Activated CD8-positive, alpha-beta T cell treated with anti-CD3 and anti-CD28 coated beads, Interleukin-2, amount 10 ng/mL, durations not matched to agents 7 days and 5 days (primary cell): ENCODE measurements around the gene LTC4S. TPM values are rescaled to one million over a fixed set of nuclear protein-coding genes. Genes with fewer than 3 reads are reported as not detected.

Experiments used
- ATAC-seq: fragments of 150-1000 bp; cut with Tn5 transposase; one replicate; pipeline ENCODE4 v1.10.0; 2021; ENCODE audit warnings: moderate library complexity
- CTCF ChIA-PET: fragments of 350-600 bp; sonication (Branson Sonifier 250); formaldehyde crosslinking; loops from one replicate; lab custom pipeline; 2021; ENCODE audit warnings: antibody characterized with exemption; lab: Charles Lee
- POLR2A ChIA-PET: fragments of 350-600 bp; sonication (Branson Sonifier 250); formaldehyde crosslinking; loops from one replicate; lab custom pipeline; 2021; ENCODE audit warnings: antibody characterized with exemption; lab: Charles Lee
- DNase-seq: peaks from one replicate; pipeline ENCODE4 v3.0.0-alpha.2; 2020
- H3K27ac Mint-ChIP-seq: one replicate; pipeline ENCODE4 v1.8.0; 2021; ENCODE audit warnings: mild to moderate bottlenecking, mixed read lengths
- H3K27me3 Mint-ChIP-seq: one replicate; pipeline ENCODE4 v1.8.0; 2021; ENCODE audit warnings: low read depth, mixed read lengths
- H3K36me3 Mint-ChIP-seq: one replicate; pipeline ENCODE4 v1.8.0; 2021; ENCODE audit warnings: low read depth, mixed read lengths
- H3K4me1 Mint-ChIP-seq: one replicate; pipeline ENCODE4 v1.8.0; 2021; ENCODE audit warnings: low read depth, mixed read lengths
- H3K4me3 Mint-ChIP-seq: one replicate; pipeline ENCODE4 v1.8.0; 2021; ENCODE audit warnings: mild to moderate bottlenecking, mixed read lengths
- H3K9me3 Mint-ChIP-seq: one replicate; pipeline ENCODE4 v1.8.0; 2022; ENCODE audit warnings: mixed read lengths; ENCODE audit not compliant: insufficient read depth
- total RNA-seq, 2 experiments: library from RNA; stranded (reverse); gene quantifications; one replicate each; pipeline ENCODE4 v1.2.3, GENCODE V29; 2021

The LTC4S gene
- total RNA-seq, 2 experiments from 2014 or later = 3.7 to 3.8 TPM

- CTCF ChIA-PET = interaction anchor here (1.1 to 2.7 kb wide), 13 partner anchors 9 to 172 kb away, joined by 3 to 18 read pairs (median 7); partner anchors contain the start of genes LTC4S and SQSTM1
- POLR2A ChIA-PET = interaction anchor here (1.6 to 3.6 kb wide), 2 partner anchors 17 kb away, joined by 12 to 29 read pairs; partner anchors contain the start of gene SQSTM1
These were observed 9.3 kb downstream of the LTC4S start for GRCh38 chr5:179802950-179803562.

GRCh38 chr5:179803651-179804554 is 10.1 kb downstream of the LTC4S start:
- Mint-ChIP-seq H3K27ac (peak overlapping the region; percentile 87), H3K36me3 (peaks cover 27% of the 10 kb centered on the region), H3K4me3 (peak overlapping the region; percentile 85), H3K4me1 (peaks cover 29% of the 10 kb centered on the region), H3K27me3 (no peaks in the 10 kb centered on the region), H3K9me3 (no peaks in the 10 kb centered on the region)
- ATAC-seq = no peak
- peak; percentile 48 for DNase-seq
- CTCF ChIA-PET = interaction anchor here (1.2 kb wide), 1 partner anchor 41 kb away, joined by 3 read pairs; no protein-coding TSS in a partner anchor
- POLR2A ChIA-PET = interaction anchor here (3.6 kb wide), 1 partner anchor 17 kb away, joined by 29 read pairs; the partner anchor contains the start of gene SQSTM1

More at GRCh38 chr5:179802950-179803562, 9.3 kb downstream of the LTC4S start:
- DNase-seq = no peak
- Mint-ChIP-seq H3K9me3 (no peaks in the 10 kb centered on the region), H3K4me3 (no peak overlapping the region), H3K27me3 (no peaks in the 10 kb centered on the region), H3K36me3 (peaks cover 33% of the 10 kb centered on the region), H3K27ac (no peak overlapping the region), H3K4me1 (peaks cover 29% of the 10 kb centered on the region)
- no peak for ATAC-seq

GRCh38 chr5:179804555-179804947 is 10.8 kb downstream of the LTC4S start:
- H3K36me3 Mint-ChIP-seq = peaks cover 22% of the 10 kb centered on the region
- ChIA-PET CTCF (interaction anchor here (1.2 kb wide), 1 partner anchor 41 kb away, joined by 3 read pairs; no protein-coding TSS in a partner anchor), POLR2A (interaction anchor here (3.6 kb wide), 1 partner anchor 16 kb away, joined by 29 read pairs; the partner anchor contains the start of gene SQSTM1)
- DNase-seq = no peak
- peaks cover 27% of the 10 kb centered on the region for H3K4me1 Mint-ChIP-seq
- H3K27me3 Mint-ChIP-seq = no peaks in the 10 kb centered on the region
- H3K4me3 Mint-ChIP-seq = peak overlapping the region; percentile 85
- peak overlapping the region; percentile 87 for H3K27ac Mint-ChIP-seq
- no peaks in the 10 kb centered on the region for H3K9me3 Mint-ChIP-seq
- no peak for ATAC-seq

GRCh38 chr5:179805070-179805528 is 11.3 kb downstream of the LTC4S start:
- Mint-ChIP-seq H3K27ac (peak overlapping the region; percentile 87), H3K9me3 (no peaks in the 10 kb centered on the region), H3K27me3 (no peaks in the 10 kb centered on the region), H3K36me3 (peaks cover 21% of the 10 kb centered on the region), H3K4me3 (peak overlapping the region; percentile 85), H3K4me1 (peaks cover 27% of the 10 kb centered on the region)
- POLR2A ChIA-PET = interaction anchor here (1.0 to 3.6 kb wide), 2 partner anchors 15 to 182 kb away, joined by 6 to 29 read pairs; partner anchors contain the start of genes HNRNPH1 and SQSTM1
- ATAC-seq (no peak), DNase-seq (no peak)
- CTCF ChIA-PET = no interaction called here

- no peaks in the 10 kb centered on the region for H3K9me3 Mint-ChIP-seq
- DNase-seq = peak; percentile 67
- CTCF ChIA-PET = interaction anchor here (0.5 kb wide), 1 partner anchor 10 kb away, joined by 3 read pairs; no protein-coding TSS in a partner anchor
These were observed 11.9 kb downstream of the LTC4S start for GRCh38 chr5:179805529-179806249.

GRCh38 chr5:179806250-179807048 is 12.7 kb downstream of the LTC4S start, which contains the start of gene MGAT4B:
Gene MGAT4B (minus strand): TSS chr5:179806866. CDS start chr5:179806583, 283 bp downstream.
- H3K27me3 Mint-ChIP-seq = no peaks in the 10 kb centered on the region
- peak within 1 kb of the TSS; percentile 85 for H3K4me3 Mint-ChIP-seq
- H3K9me3 Mint-ChIP-seq = no peaks in the 10 kb centered on the region
- ChIA-PET CTCF (interaction anchor here (0.5 to 1.1 kb wide), 2 partner anchors 9 to 43 kb away, joined by 3 read pairs; no protein-coding TSS in a partner anchor), POLR2A (interaction anchor here (0.7 to 3.6 kb wide), 7 partner anchors 9 to 183 kb away, joined by 3 to 29 read pairs (median 4); partner anchors contain the start of genes HNRNPH1 and SQSTM1)
- ATAC-seq = peak; percentile 83
- peaks cover 23% of the 10 kb centered on the region for H3K36me3 Mint-ChIP-seq
- peak within 1 kb of the TSS; percentile 79 for H3K27ac Mint-ChIP-seq
- peaks cover 27% of the 10 kb centered on the region for H3K4me1 Mint-ChIP-seq
- DNase-seq = peak; percentile 75

More at GRCh38 chr5:179805529-179806249, 11.9 kb downstream of the LTC4S start:
- no peaks in the 10 kb centered on the region for H3K27me3 Mint-ChIP-seq
- peak overlapping the region; percentile 85 for H3K4me3 Mint-ChIP-seq
- H3K36me3 Mint-ChIP-seq = peaks cover 23% of the 10 kb centered on the region
- peak; percentile 27 for ATAC-seq
- POLR2A ChIA-PET = interaction anchor here (0.7 to 3.6 kb wide), 4 partner anchors 9 to 182 kb away, joined by 3 to 29 read pairs (median 5); partner anchors contain the start of genes HNRNPH1 and SQSTM1
- H3K27ac Mint-ChIP-seq = peak overlapping the region; percentile 87
- H3K4me1 Mint-ChIP-seq = peaks cover 27% of the 10 kb centered on the region

- POLR2A ChIA-PET = interaction anchor here (1.8 kb wide), 1 partner anchor 8 kb away, joined by 9 read pairs; the partner anchor contains the start of gene SQSTM1
- no peak for DNase-seq
- H3K4me1 Mint-ChIP-seq = peaks cover 5% of the 10 kb centered on the region
- H3K9me3 Mint-ChIP-seq = no peaks in the 10 kb centered on the region
- H3K27ac Mint-ChIP-seq = no peak overlapping the region
- CTCF ChIA-PET = no interaction called here
- no peak for ATAC-seq
- H3K4me3 Mint-ChIP-seq = no peak overlapping the region
- H3K36me3 Mint-ChIP-seq = peaks cover 26% of the 10 kb centered on the region
- no peaks in the 10 kb centered on the region for H3K27me3 Mint-ChIP-seq
These were observed 18.5 kb downstream of the LTC4S start for GRCh38 chr5:179812135-179812825.

GRCh38 chr5:179812997-179813607 is 19.3 kb downstream of the LTC4S start:
- Mint-ChIP-seq H3K4me1 (peaks cover 11% of the 10 kb centered on the region), H3K36me3 (peaks cover 26% of the 10 kb centered on the region), H3K27ac (no peak overlapping the region), H3K9me3 (no peaks in the 10 kb centered on the region), H3K4me3 (no peak overlapping the region), H3K27me3 (no peaks in the 10 kb centered on the region)
- ChIA-PET POLR2A (no interaction called here), CTCF (interaction anchor here (2.2 kb wide), 1 partner anchor 11 kb away, joined by 11 read pairs; no protein-coding TSS in a partner anchor)
- ATAC-seq = no peak
- DNase-seq = no peak

- ATAC-seq (no peak), DNase-seq (no peak)
- H3K27ac Mint-ChIP-seq = no peak overlapping the region
- no peaks in the 10 kb centered on the region for H3K27me3 Mint-ChIP-seq
- H3K4me1 Mint-ChIP-seq = peaks cover 19% of the 10 kb centered on the region
- no peaks in the 10 kb centered on the region for H3K9me3 Mint-ChIP-seq
- H3K36me3 Mint-ChIP-seq = peaks cover 28% of the 10 kb centered on the region
- H3K4me3 Mint-ChIP-seq = no peak overlapping the region
- ChIA-PET CTCF (interaction anchor here (2.2 kb wide), 1 partner anchor 12 kb away, joined by 11 read pairs; no protein-coding TSS in a partner anchor), POLR2A (no interaction called here)
These were observed 20.3 kb downstream of the LTC4S start for GRCh38 chr5:179814090-179814489.
